Breast epithelium (tissue), 3 donors: ENCODE data around the gene SLC17A2.

Experiments
- CTCF ChIP-seq, 3 donors: fragments of 450-650 bp; IDR thresholded peaks; one replicate each; pipeline ENCODE4 v1.5.1; 2016 to 2017; ENCODE audit warnings: antibody characterized with exemption in 3 of 3, mild to moderate bottlenecking in 3 of 3, moderate library complexity in 3 of 3
- POLR2A ChIP-seq: fragments of 450-650 bp; IDR thresholded peaks from one replicate; pipeline ENCODE4 v1.6.1; 2016; ENCODE audit warnings: antibody characterized with exemption, mild to moderate bottlenecking, moderate library complexity
- POLR2AphosphoS5 ChIP-seq, 3 donors: sonication (generic); formaldehyde crosslinking; IDR thresholded peaks; one replicate each; pipeline ENCODE4 v1.6.1; 2017; ENCODE audit warnings: antibody characterized with exemption in 3 of 3

GRCh38 chr6:25931411-25931709 lies 869 bp upstream of the SLC17A2 start:
- TF ChIP-seq CTCF (IDR thresholded peaks at IDR 0.05) (no peak), POLR2AphosphoS5 (IDR thresholded peaks at IDR 0.05) (no peak), POLR2A (no peak)
